ENCODE data around the gene BAHCC1. TPM values are rescaled to one million over a fixed set of nuclear protein-coding genes. Genes with fewer than 3 reads are reported as not detected.

BAHCC1 gene
- total and polyA plus RNA-seq, 2 of the 8 experiments (the other 6 are each of a cell fraction or from before 2014, with no cell fraction given): 0.26 to 0.58 TPM

- TF ChIP-seq FOSL1 (IDR thresholded peaks at IDR 0.05; ENCODE audit: insufficient read depth, low read depth, low read length) (no peak), BCL11A (IDR thresholded peaks at IDR 0.05; ENCODE audit: low read depth in 2 of 2, low read length in 2 of 2) (no peak), EZH2 (IDR thresholded peaks at IDR 0.05; ENCODE audit: low read depth, low read length, severe bottlenecking) (no peak), CEBPB (IDR thresholded peaks at IDR 0.05; ENCODE audit: low read depth, low read length) (no peak), PHF8 (conservative IDR thresholded peaks at IDR 0.05; ENCODE audit: low read depth, low read length) (no peak), SP1 (IDR thresholded peaks at IDR 0.05; ENCODE audit: low read depth, low read length) (no peak), ATF2 (IDR thresholded peaks at IDR 0.05; ENCODE audit: low read length) (no peak)
These were observed 52.2 kb downstream of the BAHCC1 start (continued) for GRCh38 chr17:81447331-81447933.

All from H1 (cell line).